Occipital lobe (tissue), 2 donors: Measurements from ENCODE around the gene CCDC102B. TPM values are rescaled to one million over a fixed set of nuclear protein-coding genes. Genes with fewer than 3 reads are reported as not detected.
"Not testable (repeated sequence)": the region's sequence is repeated elsewhere in the genome, so short reads cannot be mapped to it uniquely, and the experiment has no call there.

Experiments used
- DNase-seq: peaks from one replicate; lab custom pipeline; 2025; lab: John Stamatoyannopoulos, UW
- total RNA-seq: library from RNA; depleted of rRNA; stranded (reverse); fragments of >200 nt; gene quantifications from one replicate; pipeline ENCODE4 v1.2.3, GENCODE V29; 2014

CCDC102B gene
- total RNA-seq, 1 donor from 2014 or later: 20.1 TPM

DNA sequence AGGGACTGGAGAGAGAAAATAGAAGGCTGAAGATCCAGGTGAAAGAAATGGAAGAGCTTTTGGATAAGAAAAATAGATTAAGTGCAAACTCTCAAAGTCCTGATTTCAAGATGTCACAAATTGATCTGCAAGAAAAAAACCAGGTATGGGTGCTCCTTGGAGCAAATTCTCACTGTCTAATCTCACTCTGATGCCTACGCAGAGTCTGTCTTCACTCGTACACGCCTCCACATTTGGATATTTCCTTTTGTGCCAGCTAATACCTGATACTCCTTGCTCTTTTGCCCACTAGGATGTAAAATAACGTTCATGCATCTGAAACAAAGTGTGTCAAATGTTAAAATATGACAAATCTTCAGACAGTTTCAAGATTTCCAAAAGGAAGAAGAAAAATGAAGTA, 99.4 kb downstream of the CCDC102B start:
- no peak for DNase-seq

DNA sequence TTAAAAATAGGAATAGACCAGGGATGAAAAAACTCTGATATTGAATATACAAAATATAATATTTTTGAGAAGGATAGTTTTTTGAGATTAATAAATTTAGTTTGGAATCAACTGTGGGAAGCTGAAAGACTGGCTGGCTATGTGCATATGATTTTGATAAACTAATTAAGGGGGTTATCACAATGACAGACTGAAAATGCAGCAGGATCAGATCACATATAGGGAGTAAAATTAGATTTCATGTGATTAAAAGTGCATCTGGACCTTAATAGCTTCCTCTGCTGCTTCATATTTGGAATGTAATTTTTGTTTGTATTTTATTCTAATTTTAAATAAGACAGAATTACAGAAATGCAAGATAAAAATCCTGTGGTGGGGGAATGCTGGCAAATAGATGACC, 111.7 kb downstream of the CCDC102B start:
- DNase-seq: no peak

DNA sequence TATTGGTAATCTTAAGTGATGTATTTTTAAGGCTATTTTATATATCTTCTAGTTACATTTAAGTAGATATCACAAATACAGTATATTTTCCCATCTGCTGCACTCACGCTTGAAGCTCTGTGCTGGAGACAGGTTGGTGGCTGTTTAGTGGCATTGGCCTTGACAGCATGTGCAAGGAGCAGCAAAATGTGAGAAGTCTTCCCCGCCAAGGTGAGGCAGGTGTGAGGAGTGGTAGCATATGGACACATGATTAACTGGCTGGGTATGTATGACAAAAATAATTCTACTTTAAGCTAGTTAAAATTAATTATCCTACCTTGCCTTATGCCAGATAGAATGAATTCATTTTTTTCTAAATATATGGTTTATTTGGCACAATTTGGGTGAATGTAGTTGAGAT, 117.2 kb downstream of the CCDC102B start:
- DNase-seq: no peak

DNA sequence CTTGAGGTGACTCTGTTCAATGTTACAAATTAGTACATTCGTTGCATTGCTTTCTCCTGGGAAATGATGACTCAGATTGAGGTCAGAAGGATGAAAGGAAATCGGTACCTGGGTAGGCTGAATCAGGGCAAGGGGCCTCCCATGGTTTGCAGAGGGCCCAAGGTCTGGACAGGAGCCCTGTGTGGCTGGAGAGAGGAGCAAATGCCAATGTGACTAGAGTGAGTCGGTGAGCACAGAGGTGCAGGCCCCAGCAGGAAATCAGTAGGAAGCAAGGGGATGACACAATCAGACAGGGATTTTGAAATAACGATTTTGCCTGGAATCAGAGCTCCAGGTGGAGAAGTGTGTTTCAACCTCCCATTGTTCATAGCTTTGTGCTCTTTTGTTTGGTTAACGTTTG, 118.9 kb downstream of the CCDC102B start:
- DNase-seq: no peak

DNA sequence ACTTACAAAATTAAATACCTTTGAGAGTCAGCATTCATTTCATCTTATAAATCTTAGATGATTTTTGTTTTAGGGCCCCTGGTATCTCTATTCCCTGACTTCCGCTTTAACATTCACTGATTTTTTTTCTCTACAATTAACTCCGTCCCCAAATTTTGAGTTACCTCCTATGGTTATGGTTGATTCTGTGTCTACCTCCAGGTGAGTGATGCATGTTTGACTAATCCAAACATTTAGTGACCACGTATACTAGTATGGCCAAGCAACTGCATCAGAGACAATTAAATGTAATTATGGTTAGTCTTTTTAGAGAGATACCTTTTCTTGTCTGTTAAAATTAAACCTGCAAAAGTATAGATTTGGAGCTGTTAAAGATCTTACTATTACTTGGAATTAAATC, 120.3 kb downstream of the CCDC102B start:
- DNase-seq: no peak

DNA sequence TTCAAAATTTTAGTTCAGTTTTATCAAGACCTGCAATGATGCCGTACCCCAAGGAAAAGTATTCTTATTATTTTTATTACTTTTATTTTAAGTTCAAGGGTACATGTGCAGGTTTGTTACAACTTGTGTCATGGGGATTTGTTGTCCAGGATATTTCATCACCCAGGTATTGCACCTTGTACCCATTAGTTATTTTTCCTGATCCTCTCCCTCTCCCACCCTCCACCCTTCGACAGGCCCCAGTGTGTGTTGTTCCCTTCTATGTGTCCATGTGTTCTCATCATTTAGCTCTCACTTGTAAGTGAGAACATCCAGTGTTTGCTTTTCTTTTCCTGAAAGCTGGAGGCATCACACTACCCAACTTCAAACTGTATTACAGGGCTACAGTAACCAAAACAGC, 122.0 kb downstream of the CCDC102B start:
- DNase-seq: no peak

DNA sequence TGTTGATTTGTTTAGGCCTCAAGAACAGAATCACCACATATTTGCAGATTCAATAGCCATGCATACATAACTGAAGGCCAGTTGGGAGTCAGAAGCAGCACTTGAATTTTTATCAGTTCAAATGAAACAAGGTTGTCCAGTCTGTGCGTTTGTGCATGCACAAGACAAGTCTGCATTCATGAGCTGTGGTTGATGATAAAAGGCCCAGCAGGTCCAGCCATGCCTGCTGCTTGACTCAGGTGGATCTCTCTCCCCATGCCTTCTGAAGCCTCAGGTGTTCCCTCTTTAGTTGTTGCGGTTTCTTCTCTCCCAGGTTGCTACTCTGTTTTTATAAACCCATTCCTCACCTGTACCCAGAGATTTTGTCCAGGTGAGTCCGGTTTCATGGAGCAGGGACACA, 124.5 kb downstream of the CCDC102B start:
- no peak for DNase-seq

DNA sequence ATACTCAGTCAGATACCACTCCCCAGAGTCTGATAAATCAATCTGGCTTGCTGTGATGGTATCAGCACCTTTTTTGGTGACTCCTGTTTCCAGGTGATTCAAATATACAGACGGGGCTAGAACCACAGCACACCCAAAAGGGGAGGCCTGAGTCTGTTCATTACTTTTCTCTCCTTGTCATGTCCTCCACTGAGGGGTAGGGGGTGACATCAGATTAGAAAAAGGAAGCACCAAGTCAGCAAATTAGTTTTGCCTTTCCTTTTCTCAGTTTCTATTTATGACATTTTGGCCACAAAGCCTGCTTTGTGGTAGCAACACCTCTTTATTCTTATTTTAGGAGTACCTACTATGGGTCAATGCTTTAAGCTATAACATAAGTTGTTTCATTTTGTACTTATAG, 127.4 kb downstream of the CCDC102B start:
- DNase-seq: no peak

DNA sequence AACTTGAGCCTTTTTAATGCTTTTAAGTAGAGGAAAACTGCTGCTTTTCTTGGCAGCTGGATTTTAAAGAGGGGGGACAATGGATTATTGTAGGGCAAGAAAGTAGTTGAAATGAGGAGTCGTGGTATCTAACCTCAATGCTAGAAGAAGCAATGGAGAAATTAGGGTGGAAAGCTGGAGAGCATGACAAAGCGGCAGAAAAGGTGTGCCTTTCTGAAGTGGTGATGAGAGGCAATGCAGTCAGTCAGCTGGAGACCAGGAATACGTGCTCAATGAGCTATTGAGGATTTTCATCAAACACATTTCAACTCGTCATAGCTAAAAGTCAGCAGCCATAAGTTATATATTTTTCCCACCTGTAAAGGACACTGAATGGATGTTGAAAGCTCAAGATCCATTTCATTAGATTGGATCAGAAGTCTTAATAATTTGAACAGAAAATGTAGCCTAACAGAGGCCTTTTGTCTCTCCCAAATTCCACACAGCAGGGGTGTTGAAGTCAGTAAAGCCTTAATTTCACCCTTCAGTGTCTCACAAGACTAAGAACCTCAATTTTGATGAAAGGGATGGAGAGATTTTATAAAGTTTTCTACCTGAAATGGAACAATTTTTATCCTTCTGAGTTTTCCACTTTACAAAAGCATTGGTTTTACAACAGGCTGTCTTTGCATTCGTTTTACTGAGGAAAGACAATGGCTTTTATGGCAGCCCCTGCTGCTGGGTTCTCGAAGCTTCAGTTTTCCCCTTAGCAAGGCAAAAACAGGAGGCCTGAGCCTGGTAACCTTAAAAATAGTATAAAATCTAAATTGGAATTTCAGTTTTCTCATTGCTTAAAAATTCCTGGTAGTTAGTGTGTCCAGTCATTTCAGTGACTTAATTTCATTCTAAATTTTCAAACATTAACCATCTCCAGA, 131.1 kb downstream of the CCDC102B start:
- no peak for DNase-seq

DNA sequence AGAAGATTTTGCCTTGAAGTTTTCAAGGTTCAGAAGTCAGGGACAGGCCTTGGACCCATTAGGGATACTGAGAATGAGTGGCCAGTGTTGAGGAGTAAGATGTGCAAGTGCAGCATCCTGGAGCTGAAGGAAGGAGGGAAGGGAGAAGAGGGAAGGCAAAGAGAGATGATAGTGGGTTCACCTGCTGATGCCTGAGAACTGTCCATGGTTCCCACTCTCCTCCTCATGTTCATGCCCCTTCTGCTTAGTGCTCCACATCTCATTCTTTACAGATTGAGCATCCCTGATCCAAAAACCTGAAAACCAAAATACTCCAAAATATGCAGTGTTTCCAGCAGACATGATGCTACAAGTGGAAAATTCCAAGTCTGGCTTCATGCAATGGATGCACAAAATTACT, 137.8 kb downstream of the CCDC102B start:
- no peak for DNase-seq

DNA sequence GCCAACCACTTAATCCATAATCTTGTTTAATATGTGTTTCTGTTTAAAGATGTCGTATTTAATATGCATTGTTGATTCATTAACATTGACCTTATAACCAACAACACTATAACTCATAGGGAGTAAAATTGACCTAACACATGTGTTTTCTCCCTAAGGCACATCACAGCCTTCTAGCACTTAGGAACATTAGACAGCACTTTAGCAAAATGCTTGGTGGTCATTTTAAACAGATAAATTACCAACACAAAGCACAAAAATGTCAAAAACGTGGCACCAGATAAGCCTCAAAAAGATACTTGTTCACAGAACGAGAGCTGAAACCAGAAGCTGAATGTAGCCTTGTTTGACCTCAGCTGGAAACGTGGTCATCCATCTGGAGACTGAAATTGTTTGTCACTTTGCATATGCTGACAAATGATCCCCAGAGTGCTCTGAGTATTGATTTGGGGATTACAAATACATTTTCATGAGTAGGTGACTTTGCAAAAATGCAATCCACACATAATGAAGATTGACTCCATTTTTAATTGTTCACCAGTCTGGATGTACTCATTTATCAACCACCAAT, 139.2 kb downstream of the CCDC102B start:
- DNase-seq: no peak

DNA sequence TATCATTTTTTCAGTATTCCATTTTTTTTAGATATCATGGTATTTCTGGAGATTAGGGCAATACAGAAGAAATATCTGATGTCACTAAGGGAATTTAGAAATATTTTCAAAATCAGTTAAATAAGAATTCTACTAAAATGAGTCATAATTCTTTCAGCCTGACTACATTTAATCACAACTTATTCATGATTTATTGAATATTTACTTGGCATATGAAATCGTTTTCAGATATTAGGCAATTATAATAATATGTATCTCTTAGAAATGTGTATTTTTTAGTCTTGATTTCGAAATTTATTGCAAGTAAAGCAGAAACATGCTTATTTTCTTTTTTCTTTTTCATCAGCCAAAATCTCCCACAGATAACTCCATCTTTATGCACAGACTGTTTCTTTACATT, 142.2 kb downstream of the CCDC102B start:
- no peak for DNase-seq

DNA sequence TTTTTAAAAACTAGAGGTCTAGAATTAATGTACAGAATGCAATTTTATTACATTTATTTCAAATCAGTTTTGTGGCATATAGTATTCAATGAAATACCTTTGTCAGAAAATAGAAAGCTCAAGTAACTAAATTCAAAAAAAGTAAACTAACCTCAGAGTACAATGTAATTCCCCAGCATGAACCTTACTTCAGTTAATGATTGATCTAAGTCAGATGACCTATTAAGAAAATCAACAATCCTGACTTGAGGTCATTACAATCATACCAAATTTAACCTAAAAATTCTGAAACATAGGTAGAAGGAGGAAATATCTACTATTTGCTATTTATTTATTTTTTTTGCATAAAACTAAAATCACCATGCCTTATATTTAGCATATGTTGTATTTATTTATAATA, 142.9 kb downstream of the CCDC102B start:
- DNase-seq: no peak

DNA sequence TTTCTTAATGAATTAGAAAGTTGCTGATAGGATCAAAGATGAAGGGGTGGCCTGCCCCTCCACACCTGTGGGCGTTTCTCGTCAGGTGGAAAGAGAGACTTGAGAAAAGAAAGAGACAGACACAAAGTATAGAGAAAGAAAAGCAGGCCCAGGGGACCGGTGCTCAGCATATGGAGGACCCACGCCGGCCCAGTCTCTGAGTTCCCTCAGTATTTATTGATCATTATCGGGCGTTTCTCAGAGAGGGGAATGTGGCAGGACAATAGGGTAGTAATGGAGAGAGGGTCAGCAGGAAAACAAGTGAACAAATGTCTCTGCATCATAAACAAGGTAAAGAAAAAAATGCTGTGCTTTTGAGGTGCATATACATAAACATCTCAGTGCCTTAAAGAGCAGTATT, 144.3 kb downstream of the CCDC102B start:
- DNase-seq: no peak

DNA sequence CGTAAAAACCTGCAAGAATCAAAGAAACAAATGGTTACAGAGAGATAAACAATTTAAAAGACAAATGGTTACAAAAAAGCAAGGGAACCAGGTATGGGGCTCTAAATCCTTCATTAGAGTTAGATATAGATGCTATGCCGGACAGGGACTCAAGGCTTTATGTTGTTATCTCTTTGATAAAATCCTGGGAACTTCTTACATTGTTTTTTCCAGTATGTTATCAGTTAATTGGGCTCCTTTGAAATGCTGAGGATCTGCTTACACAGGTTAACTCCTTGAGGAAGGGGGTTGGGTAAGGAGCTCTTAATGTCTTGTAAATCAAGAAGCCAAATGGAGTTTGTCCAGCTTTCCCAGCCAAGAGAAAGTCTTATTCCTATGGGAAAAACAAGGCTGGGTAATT, 146.0 kb downstream of the CCDC102B start:
- not testable (repeated sequence) for DNase-seq

DNA sequence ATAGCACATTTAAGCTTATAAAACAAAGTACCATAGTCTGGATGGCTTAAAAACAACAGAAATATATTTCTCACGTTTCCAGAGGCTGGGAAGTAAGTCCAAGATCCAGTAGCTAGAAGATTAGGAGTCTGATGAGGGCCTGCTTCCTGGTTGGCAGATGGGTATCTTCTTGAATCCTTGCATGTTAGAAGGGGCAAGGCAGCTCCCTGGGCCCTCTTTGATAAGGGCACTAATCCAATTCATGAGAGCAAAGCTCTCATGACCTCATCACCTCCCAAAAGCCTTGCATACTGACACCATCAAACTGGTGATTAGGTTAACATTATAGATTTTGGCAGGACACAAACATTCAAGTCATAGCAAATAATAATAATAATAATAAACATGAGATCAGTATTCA, 146.4 kb downstream of the CCDC102B start:
- no peak for DNase-seq

DNA sequence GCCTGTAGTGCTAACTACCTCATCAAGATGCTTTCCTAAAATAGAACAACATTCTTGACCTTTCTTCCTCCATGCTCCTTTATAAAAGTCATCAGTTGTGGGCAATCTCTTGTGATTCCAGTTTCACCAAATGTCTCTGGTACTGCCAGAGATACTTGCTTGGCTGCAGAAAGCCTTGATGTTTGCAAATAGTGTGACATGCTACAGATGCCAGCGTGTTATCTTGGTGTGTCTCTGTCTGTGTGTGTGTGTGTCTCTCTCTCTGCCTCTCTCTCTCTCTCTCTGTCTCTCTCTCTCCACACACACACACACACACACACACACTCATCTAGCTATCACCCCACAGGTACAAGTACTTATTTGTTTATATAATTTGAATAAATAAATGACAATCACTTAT, 146.9 kb downstream of the CCDC102B start:
- DNase-seq: no peak

DNA sequence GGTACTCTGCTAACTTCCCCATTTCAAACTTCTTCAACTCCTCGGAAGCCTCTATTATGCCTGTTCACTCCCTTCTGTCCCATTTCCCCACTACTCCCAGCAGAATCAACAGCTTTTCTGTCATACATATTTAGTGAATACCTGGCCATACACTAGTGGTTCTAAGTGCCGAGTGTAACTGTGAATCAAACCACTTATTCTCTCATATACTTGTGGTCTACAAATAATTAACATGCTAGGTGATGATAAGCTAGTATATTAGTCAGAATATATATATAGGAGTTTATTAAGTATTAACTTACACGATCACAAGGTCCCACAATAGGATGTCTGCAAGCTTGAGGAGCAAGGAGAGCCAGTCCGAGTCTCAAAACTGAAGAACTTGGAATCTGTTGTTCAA, 150.7 kb downstream of the CCDC102B start:
- no peak for DNase-seq

DNA sequence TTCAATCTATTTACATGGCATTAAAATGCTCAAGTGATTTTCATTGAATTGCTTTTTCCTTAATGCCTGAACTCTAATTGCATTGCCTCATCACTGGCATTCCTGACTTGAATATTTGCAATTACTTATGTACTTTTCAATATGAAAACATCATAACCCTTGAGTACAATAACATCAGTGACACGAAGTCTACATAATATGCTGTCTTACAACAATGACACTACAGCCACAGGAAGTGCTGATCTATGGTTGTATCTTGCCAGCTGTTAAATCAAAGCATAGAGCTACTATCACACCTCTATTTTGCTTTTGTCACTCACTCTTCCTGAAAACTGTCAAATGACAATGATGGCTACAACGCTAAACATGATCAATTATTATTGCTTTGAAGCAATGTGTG, 156.9 kb downstream of the CCDC102B start:
- no peak for DNase-seq

DNA sequence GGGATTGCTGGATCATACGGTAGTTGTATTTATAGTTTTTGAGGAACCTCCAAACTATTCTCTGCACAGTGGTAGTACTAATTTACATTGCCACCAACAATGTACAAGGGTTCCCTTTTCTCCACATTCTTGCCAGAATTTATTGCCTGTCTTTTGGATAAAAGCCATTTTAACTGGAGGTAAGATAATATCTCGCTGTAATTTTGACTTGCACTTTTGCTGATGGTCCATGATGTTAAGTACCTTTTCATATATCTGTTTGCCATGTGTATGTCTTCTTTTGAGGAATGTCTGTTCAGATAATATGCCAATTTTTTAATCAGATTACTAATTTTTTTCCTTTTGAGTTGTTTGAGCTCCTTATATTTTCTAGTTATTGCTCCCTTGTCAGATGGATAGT, 158.8 kb downstream of the CCDC102B start:
- no peak for DNase-seq

DNA sequence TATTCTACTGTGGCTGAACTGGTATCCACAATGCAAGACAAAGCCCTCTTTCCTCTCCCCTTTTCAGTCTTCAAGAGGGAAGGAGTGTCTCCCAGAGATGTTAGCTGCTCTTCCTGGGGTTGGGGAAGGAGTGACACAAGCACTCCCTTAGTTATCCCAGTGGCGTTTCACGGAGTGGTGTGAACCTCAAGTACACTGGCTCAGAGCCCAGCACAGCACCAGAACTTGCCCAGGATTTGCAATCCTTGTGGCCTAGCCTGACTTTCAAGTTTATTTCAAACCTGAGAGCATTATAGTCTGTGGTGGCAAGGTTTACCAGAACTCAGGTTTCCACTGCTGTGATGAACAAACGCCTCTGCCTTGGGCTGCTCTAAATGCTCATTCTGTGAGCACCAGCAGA, 162.5 kb downstream of the CCDC102B start:
- no peak for DNase-seq

DNA sequence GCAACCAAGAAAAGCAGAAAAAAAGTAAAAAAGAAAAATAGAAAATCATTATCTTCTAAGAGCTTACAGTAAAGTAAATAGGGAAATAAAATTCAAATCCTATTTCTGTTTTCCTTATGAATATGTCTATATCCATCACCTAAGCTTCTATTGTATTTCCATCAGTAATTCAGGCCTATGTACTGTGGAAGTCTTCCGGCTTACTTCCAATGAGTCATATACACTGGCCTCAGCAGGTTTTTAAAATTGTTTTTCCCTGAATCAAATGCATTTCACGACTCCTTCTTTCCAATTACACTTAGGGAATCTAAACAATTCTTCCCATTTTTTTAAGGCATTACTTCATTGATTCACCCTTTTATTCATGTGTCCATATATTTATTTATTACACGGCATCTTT, 164.7 kb downstream of the CCDC102B start:
- DNase-seq: no peak

DNA sequence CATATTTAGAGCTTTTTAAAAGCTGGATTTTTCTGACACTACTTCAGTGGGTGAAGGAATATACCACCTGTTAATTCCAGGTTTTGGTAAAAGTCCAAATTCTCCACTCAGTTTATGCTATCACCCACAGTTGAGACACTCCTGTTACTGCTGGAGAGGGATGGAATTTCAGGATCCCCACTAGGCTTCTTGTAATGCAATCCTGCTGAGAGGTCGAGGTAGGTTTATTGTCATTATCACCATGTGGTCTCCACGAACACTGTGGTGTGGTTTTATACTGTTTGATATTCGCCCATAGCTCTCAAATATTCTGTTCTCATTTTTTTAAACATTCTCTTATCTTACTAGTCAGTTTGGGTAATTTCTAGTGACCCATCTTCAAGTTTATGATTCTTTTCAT, 167.9 kb downstream of the CCDC102B start:
- DNase-seq: no peak
